Esophagus muscularis mucosa (tissue), 3 donors: ENCODE data around the gene FGF12.

Experiments used
- POLR2A ChIP-seq: fragments of 450-650 bp; IDR thresholded peaks from one replicate; pipeline ENCODE4 v1.6.1; 2017; ENCODE audit warnings: antibody characterized with exemption, moderate library complexity, mild to moderate bottlenecking, low read depth
- POLR2AphosphoS5 ChIP-seq, 2 donors: sonication (generic); formaldehyde crosslinking; IDR thresholded peaks; one replicate each; pipeline ENCODE4 v1.6.1; 2017; ENCODE audit warnings: antibody characterized with exemption in 2 of 2
- TF ChIP-seq, protein P1 (sequence below), 3 experiments: fragments of 200-600 bp in 2 of 3; fragments of 450-650 bp in 1 of 3; sonication (generic) in 2 of 3; IDR thresholded peaks; one replicate each; pipeline ENCODE4 v1.5.1; 2017 to 2019; ENCODE audit warnings: antibody characterized with exemption in 3 of 3, mild to moderate bottlenecking in 2 of 3, moderate library complexity in 1 of 3

DNA sequence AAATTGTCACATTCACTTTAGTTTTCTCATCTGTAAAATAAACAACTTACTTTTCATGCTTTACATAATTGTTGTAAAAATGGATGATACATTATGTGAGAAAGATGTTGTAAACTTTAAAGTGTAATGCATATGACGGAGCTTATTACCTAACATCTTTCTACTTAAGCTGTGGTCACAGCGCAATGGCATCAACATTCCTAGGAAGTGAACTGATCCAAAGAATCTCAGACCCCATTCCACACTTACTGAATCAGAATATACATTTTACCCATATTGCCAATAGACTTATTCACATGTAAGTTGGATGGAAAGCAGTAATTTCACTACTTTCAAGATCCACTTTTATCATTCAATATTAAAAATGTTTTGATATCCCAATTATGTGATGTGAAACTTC, 497.5 kb downstream of the FGF12 start:
- TF ChIP-seq, protein P1, sequence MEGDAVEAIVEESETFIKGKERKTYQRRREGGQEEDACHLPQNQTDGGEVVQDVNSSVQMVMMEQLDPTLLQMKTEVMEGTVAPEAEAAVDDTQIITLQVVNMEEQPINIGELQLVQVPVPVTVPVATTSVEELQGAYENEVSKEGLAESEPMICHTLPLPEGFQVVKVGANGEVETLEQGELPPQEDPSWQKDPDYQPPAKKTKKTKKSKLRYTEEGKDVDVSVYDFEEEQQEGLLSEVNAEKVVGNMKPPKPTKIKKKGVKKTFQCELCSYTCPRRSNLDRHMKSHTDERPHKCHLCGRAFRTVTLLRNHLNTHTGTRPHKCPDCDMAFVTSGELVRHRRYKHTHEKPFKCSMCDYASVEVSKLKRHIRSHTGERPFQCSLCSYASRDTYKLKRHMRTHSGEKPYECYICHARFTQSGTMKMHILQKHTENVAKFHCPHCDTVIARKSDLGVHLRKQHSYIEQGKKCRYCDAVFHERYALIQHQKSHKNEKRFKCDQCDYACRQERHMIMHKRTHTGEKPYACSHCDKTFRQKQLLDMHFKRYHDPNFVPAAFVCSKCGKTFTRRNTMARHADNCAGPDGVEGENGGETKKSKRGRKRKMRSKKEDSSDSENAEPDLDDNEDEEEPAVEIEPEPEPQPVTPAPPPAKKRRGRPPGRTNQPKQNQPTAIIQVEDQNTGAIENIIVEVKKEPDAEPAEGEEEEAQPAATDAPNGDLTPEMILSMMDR (IDR thresholded peaks at IDR 0.05), result no peak
- no peak for TF ChIP-seq POLR2A
- TF ChIP-seq POLR2AphosphoS5 (IDR thresholded peaks at IDR 0.05), result no peak
